ENCODE measurements around the gene PRKCQ.

- TF ChIP-seq PAX5 (IDR thresholded peaks at IDR 0.05; ENCODE audit: insufficient read depth, low read length, severe bottlenecking): no peak
- TF ChIP-seq POLR2AphosphoS5 (IDR thresholded peaks at IDR 0.05; ENCODE audit: low read depth, low read length): no peak
- no peak for TF ChIP-seq POLR2A (IDR thresholded peaks at IDR 0.05; ENCODE audit: low read depth, low read length)
- TF ChIP-seq TAF1 (IDR thresholded peaks at IDR 0.05; ENCODE audit: low read depth, low read length): no peak
Measured at GRCh38 chr10:6595499-6595898, 15.4 kb upstream of the PRKCQ start.
